ENCODE results near the gene GREM1.

Gene GREM1

DNA sequence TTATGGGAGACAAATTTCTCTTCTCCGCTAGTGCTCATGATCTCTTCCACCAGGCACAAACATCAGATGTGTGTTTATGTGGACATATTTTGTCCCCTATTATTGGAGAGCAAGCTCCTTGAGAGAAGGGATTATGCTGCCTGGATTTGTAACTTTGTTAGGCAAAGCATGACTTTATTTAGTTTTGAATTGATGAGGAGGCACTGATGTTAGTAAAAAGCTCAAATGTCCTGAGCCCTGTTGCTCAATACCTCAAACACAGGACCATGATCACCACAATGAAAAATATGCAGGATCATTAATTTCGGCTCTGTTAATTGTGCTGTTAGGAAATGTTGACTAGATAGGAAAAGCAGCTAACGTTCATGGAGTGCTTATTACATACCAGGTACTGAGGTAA lies 47.2 kb upstream of the GREM1 start:
- Histone ChIP-seq H3K9me3 (ENCODE audit: insufficient read depth, low read depth, low read length) (no peaks in the 10 kb centered on the region), H3K4me2 (ENCODE audit: low read depth, low read length, poor library complexity, severe bottlenecking) (no peak overlapping the region), H3K4me3 (ENCODE audit: low read length, poor library complexity, severe bottlenecking) (no peak overlapping the region), H3K79me2 (ENCODE audit: insufficient read depth, low read length) (no peaks in the 10 kb centered on the region), H4K20me1 (ENCODE audit: insufficient read depth, low read length, poor library complexity, severe bottlenecking) (no peaks in the 10 kb centered on the region), H3K27me3 (ENCODE audit: insufficient read depth, low read length, poor library complexity, severe bottlenecking) (no peaks in the 10 kb centered on the region), H3K9ac (ENCODE audit: low read depth, low read length, poor library complexity, severe bottlenecking) (no peak overlapping the region), H3F3A (ENCODE audit: low read depth) (no peaks in the 10 kb centered on the region), H3K36me3 (ENCODE audit: insufficient read depth, low read length) (no peaks in the 10 kb centered on the region), H2AFZ (ENCODE audit: low read length) (no peak overlapping the region), H3K4me1 (ENCODE audit: insufficient read depth, low read length, poor library complexity, severe bottlenecking) (no peaks in the 10 kb centered on the region), H3K9me2 (replicated peaks; ENCODE audit: low read depth, low read length) (no peaks in the 10 kb centered on the region)
- TF ChIP-seq, protein P1, sequence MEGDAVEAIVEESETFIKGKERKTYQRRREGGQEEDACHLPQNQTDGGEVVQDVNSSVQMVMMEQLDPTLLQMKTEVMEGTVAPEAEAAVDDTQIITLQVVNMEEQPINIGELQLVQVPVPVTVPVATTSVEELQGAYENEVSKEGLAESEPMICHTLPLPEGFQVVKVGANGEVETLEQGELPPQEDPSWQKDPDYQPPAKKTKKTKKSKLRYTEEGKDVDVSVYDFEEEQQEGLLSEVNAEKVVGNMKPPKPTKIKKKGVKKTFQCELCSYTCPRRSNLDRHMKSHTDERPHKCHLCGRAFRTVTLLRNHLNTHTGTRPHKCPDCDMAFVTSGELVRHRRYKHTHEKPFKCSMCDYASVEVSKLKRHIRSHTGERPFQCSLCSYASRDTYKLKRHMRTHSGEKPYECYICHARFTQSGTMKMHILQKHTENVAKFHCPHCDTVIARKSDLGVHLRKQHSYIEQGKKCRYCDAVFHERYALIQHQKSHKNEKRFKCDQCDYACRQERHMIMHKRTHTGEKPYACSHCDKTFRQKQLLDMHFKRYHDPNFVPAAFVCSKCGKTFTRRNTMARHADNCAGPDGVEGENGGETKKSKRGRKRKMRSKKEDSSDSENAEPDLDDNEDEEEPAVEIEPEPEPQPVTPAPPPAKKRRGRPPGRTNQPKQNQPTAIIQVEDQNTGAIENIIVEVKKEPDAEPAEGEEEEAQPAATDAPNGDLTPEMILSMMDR (conservative IDR thresholded peaks at IDR 0.05; ENCODE audit: low read length): no peak
- no peak for TF ChIP-seq EZH2phosphoT487 (IDR thresholded peaks at IDR 0.05; ENCODE audit: borderline replicate concordance)

DNA sequence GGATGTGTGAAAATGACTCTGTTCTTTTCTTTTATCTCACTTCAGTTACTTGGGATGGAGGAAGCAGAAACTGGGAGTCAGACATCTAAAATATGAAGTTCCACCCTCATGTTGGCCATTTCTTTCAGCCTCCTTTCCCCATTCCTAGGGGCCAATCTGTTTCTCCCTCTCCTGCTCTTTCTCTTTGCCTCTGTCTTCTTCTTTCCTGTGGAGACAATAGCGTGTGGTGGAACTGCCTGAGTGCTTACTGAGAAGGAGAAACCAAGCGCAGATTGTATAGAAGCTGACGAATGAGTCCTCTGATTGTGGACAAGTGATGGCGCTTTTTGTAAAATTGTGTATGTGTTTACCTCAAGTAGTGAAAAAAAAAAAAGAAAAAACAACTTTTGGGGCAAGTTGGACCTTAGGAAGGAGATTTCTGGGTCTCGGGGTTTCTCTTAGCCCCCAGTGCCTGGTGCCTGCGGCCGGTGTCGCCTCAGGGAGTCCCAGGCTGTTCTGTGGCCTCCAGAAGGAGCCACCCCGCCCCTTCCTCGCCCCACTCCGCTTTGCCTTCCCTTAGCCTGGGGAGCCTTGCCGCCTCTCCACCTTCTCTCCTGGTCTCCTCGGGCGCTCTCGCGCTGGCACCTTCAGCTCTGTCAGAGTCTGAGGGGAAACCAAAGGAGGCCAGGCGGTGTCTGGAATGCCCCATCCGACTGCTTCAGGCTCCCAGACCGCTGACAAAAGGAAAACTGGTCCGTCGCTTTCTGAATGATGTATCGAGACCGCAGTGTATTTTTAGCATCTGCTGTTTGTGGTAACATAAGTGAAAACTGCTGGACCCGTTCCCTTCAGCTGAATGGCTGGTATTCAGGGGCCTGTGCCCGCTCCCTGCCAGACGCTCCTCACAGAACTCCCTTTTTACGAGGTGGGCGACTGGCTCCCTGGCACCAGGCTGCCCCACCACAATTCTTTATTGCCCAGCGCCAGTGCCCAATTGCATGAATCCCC lies 46.2 kb upstream of the GREM1 start:
- no peaks in the 10 kb centered on the region for H3K36me3 ChIP-seq (ENCODE audit: insufficient read depth, low read length)
- H2AFZ ChIP-seq (ENCODE audit: low read length): no peak overlapping the region
- H3K4me3 ChIP-seq (ENCODE audit: low read length, poor library complexity, severe bottlenecking): no peak overlapping the region
- H3K27me3 ChIP-seq (ENCODE audit: insufficient read depth, low read length, poor library complexity, severe bottlenecking): no peaks in the 10 kb centered on the region
- H3K4me2 ChIP-seq (ENCODE audit: low read depth, low read length, poor library complexity, severe bottlenecking): no peak overlapping the region
- no peaks in the 10 kb centered on the region for H3K4me1 ChIP-seq (ENCODE audit: insufficient read depth, low read length, poor library complexity, severe bottlenecking)
- H3F3A ChIP-seq (ENCODE audit: low read depth): no peaks in the 10 kb centered on the region
- H4K20me1 ChIP-seq (ENCODE audit: insufficient read depth, low read length, poor library complexity, severe bottlenecking): no peaks in the 10 kb centered on the region
- TF ChIP-seq EZH2phosphoT487 (IDR thresholded peaks at IDR 0.05; ENCODE audit: borderline replicate concordance): no peak
- TF ChIP-seq, protein P1 (conservative IDR thresholded peaks at IDR 0.05; ENCODE audit: low read length): no peak
- no peak overlapping the region for H3K9ac ChIP-seq (ENCODE audit: low read depth, low read length, poor library complexity, severe bottlenecking)
- H3K79me2 ChIP-seq (ENCODE audit: insufficient read depth, low read length): no peaks in the 10 kb centered on the region
- no peaks in the 10 kb centered on the region for H3K9me3 ChIP-seq (ENCODE audit: insufficient read depth, low read depth, low read length)
- H3K9me2 ChIP-seq (replicated peaks; ENCODE audit: low read depth, low read length): no peaks in the 10 kb centered on the region

DNA sequence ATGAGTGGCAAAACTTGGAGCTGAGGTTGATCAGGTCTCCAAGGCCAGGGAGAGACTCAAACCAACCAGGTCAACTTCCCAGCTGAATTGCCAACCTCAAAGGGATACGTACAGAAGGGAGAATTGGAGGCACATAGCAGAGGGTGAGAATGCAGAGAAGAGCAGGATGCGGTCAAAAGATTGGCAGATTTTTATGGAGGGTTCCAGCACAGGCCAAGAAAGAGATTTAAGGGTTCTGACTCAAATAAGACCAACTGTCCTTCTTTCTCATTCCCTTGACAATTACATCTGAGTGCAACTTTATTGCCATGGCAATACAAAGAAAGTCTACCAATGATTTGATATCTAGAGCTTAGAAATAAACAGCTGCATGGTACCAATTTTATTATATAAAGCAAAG lies 43.1 kb upstream of the GREM1 start:
- Histone ChIP-seq H3F3A (ENCODE audit: low read depth) (no peaks in the 10 kb centered on the region), H3K27me3 (ENCODE audit: insufficient read depth, low read length, poor library complexity, severe bottlenecking) (no peaks in the 10 kb centered on the region), H3K36me3 (ENCODE audit: insufficient read depth, low read length) (no peaks in the 10 kb centered on the region), H3K9me2 (replicated peaks; ENCODE audit: low read depth, low read length) (no peaks in the 10 kb centered on the region), H3K4me1 (ENCODE audit: insufficient read depth, low read length, poor library complexity, severe bottlenecking) (no peaks in the 10 kb centered on the region), H2AFZ (ENCODE audit: low read length) (no peak overlapping the region), H4K20me1 (ENCODE audit: insufficient read depth, low read length, poor library complexity, severe bottlenecking) (no peaks in the 10 kb centered on the region), H3K4me3 (ENCODE audit: low read length, poor library complexity, severe bottlenecking) (no peak overlapping the region), H3K79me2 (ENCODE audit: insufficient read depth, low read length) (no peaks in the 10 kb centered on the region), H3K9ac (ENCODE audit: low read depth, low read length, poor library complexity, severe bottlenecking) (no peak overlapping the region), H3K4me2 (ENCODE audit: low read depth, low read length, poor library complexity, severe bottlenecking) (no peak overlapping the region), H3K9me3 (ENCODE audit: insufficient read depth, low read depth, low read length) (no peaks in the 10 kb centered on the region)
- TF ChIP-seq, protein P1 (conservative IDR thresholded peaks at IDR 0.05; ENCODE audit: low read length): no peak; the same call in 1 of the 2 replicates
- no peak for TF ChIP-seq EZH2phosphoT487 (IDR thresholded peaks at IDR 0.05; ENCODE audit: borderline replicate concordance)

Measured in Loucy (cell line).